Measurements from ENCODE around the gene DAD1. TPM values are rescaled to one million over a fixed set of nuclear protein-coding genes. Genes with fewer than 3 reads are reported as not detected.
"Not testable (repeated sequence)": the region's sequence is repeated elsewhere in the genome, so short reads cannot be mapped to it uniquely, and the experiment has no call there.

DAD1 gene
- total and polyA plus RNA-seq, 7 donors = 115 to 274 (median 160) TPM

DNA sequence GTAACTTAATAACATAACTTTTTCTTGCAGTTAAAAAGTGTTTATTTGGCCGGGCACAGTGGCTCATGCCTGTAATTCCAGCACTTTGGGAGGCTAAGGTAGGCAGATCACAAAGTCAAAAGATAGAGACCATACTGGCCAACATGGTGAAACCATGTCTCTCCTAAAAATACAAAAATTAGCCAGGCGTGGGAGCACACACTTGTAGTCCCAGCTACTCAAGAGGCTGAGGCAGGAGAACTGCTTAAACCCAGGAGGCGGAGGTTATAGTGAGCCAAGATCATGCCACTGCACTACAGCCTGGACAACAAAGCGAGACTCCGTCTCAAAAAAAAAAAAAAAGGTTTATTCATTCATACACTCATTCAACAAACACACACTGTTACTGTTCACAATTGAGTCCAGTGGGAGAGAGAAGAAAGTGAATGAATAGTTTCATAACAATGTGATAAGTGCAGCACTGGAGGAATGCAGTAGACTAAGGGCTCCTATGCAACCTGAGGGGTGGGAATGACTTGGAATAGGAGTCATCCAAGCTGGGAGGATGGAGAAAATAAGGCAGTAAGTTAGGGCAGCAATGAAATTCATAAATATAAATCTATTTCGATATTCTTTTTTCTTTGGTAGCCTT is 19.8 kb downstream of the DAD1 start:
- Histone ChIP-seq H3K27me3 (no peaks in the 10 kb centered on the region), H3K27ac (peak overlapping the region in 1 of 4 donors; percentile 5), H3K4me1 (peaks cover 0 to 43% (median 22%) of the 10 kb centered on the region in 4 donors), H3K4me3 (no peak overlapping the region), H3K9me3 (no peaks in the 10 kb centered on the region), H3K36me3 (peaks cover 0 to 33% (median 8%) of the 10 kb centered on the region in 4 donors)
- 70 to 84% methylated on average over 6 of the region's 6 CpGs for WGBS, 2 donors
- TF ChIP-seq POLR2A (IDR thresholded peaks at IDR 0.05) (no peak), POLR2AphosphoS5 (IDR thresholded peaks at IDR 0.05) (no peak), EP300 (IDR thresholded peaks at IDR 0.05) (no peak)
- TF ChIP-seq, protein P1, sequence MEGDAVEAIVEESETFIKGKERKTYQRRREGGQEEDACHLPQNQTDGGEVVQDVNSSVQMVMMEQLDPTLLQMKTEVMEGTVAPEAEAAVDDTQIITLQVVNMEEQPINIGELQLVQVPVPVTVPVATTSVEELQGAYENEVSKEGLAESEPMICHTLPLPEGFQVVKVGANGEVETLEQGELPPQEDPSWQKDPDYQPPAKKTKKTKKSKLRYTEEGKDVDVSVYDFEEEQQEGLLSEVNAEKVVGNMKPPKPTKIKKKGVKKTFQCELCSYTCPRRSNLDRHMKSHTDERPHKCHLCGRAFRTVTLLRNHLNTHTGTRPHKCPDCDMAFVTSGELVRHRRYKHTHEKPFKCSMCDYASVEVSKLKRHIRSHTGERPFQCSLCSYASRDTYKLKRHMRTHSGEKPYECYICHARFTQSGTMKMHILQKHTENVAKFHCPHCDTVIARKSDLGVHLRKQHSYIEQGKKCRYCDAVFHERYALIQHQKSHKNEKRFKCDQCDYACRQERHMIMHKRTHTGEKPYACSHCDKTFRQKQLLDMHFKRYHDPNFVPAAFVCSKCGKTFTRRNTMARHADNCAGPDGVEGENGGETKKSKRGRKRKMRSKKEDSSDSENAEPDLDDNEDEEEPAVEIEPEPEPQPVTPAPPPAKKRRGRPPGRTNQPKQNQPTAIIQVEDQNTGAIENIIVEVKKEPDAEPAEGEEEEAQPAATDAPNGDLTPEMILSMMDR (IDR thresholded peaks at IDR 0.05) = no peak
- intact Hi-C loops (cut with DNase I) = loop anchor here (5.0 to 10.0 kb wide), 2 partner anchors 198 to 416 kb away; partner anchors contain the start of genes AJUBA and OXA1L
- no peak for DNase-seq

DNA sequence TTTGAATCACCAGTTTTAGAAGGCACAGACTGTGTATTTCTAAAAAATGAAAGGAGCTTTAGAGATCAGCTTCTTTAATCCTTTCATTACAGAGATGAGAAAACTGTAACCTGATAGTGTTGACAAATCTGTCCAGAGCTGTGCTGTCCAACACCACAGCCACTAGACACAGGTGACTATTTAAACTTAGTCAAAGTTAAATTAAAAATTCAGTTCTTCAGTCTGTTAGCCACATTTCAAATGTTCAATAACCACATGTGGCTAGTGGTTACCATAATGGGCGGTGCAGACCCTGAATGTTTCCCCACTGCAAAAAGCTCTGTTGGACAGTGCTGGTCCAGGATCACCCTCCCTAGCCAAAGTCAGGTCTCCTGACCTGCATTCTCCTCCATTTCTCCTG is 21.6 kb downstream of the DAD1 start:
- Histone ChIP-seq H3K9me3 (no peaks in the 10 kb centered on the region), H3K27me3 (no peaks in the 10 kb centered on the region), H3K4me3 (no peak overlapping the region), H3K27ac (no peak overlapping the region), H3K4me1 (peaks cover 0 to 45% (median 32%) of the 10 kb centered on the region in 4 donors), H3K36me3 (peaks cover 0 to 17% (median 0%) of the 10 kb centered on the region in 4 donors)
- TF ChIP-seq POLR2AphosphoS5 (IDR thresholded peaks at IDR 0.05) (no peak), EP300 (IDR thresholded peaks at IDR 0.05) (no peak), POLR2A (IDR thresholded peaks at IDR 0.05) (no peak)
- TF ChIP-seq, protein P1 (IDR thresholded peaks at IDR 0.05) = no peak
- intact Hi-C loops (cut with DNase I) = loop anchor here (5.0 to 10.0 kb wide), 2 partner anchors 200 to 417 kb away; partner anchors contain the start of genes AJUBA and OXA1L
- no peak for DNase-seq
- 73 to 91% methylated on average over 1 of the region's 1 CpG for WGBS, 2 donors

DNA sequence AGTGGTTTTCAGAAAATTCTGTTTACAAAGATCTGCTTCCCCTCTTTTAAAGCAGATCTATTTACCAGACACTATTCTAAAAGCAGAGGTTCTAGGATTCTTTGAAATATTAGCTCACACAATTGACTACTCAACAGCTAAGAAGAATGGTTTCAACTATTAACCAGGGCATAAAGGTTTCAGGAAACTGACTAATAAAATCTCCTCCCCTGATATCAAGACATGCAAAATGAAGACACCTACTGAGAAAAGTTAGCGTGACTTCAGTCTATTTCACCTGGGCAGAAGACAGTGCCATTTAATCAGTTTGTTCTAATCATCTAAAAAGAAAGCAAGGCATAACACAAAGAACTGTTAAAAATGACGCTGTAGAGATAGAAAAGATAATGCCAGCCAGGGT is 22.2 kb downstream of the DAD1 start:
- Histone ChIP-seq H3K27me3 (no peaks in the 10 kb centered on the region), H3K4me3 (no peak overlapping the region), H3K36me3 (peaks cover 0 to 13% (median 0%) of the 10 kb centered on the region in 4 donors), H3K27ac (no peak overlapping the region), H3K4me1 (peaks cover 0 to 45% (median 32%) of the 10 kb centered on the region in 4 donors), H3K9me3 (no peaks in the 10 kb centered on the region)
- TF ChIP-seq, protein P1 (IDR thresholded peaks at IDR 0.05) = no peak
- TF ChIP-seq POLR2A (IDR thresholded peaks at IDR 0.05) (no peak), EP300 (IDR thresholded peaks at IDR 0.05) (no peak), POLR2AphosphoS5 (IDR thresholded peaks at IDR 0.05) (no peak)
- intact Hi-C loops (cut with DNase I) = loop anchor here (5.0 to 10.0 kb wide), 2 partner anchors 200 to 418 kb away; partner anchors contain the start of genes AJUBA and OXA1L
- DNase-seq = no peak
- WGBS, 2 donors = 65 to 82% methylated on average over 2 of the region's 2 CpGs

DNA sequence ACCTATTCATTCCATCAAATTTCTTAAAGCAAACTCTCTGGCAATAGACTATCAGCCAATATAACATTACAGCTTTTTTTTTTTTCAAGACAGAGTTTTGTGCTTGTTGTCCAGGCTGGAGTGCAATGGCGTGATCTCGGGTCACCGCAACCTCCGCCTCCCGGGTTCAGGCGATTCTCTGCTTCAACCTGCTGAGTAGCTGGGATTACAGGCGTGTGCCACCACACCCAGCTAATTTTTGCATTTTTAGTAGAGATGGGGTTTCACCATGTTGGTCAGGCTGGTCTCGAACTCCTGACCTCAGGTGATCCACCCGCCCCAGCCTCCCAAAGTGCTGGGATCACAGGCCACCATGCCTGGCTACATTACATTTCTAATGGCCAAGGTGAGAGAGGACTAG is 22.8 kb downstream of the DAD1 start:
- DNase-seq, H3K4me3 ChIP-seq, H3K9me3 ChIP-seq, H3K36me3 ChIP-seq, H3K27me3 ChIP-seq, H3K27ac ChIP-seq: not testable (repeated sequence)
- intact Hi-C loops (cut with DNase I) = loop anchor here (5.0 to 10.0 kb wide), 2 partner anchors 201 to 419 kb away; partner anchors contain the start of genes AJUBA and OXA1L
- H3K4me1 ChIP-seq = peaks cover 0 to 47% (median 32%) of the 10 kb centered on the region in 4 donors
- WGBS, 2 donors = 79 to 85% methylated on average over 9 of the region's 9 CpGs

DNA sequence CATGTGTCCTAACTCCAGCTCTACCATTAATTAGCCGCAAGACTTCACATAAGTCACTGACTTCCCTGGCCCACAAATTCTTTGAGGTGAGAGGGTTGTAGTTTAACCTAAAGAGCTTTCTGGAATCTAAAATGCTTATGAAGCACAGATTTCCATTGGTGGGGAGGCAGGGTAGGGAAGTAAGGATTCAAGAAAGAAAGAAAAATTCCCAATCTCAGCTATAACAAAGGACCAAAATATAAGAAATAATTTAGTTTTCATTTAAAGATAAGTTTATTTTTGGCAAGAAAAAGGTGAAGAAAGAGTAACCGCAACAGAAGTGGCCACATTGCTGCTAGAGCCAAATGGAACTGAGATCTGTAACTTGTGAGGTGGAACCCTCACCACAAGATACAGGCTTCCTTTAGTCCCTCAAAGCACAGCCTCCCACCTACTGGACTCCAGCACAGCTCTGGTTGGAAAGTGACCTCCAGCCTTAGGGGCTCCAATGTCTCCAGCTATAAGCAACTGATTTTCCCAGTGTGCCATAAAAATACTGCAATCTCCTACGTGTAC is 23.6 kb downstream of the DAD1 start:
- 69 to 77% methylated on average over 3 of the region's 3 CpGs for WGBS, 2 donors
- no peak for TF ChIP-seq POLR2A (IDR thresholded peaks at IDR 0.05)
- TF ChIP-seq, protein P1 (IDR thresholded peaks at IDR 0.05) = no peak
- TF ChIP-seq EP300 (IDR thresholded peaks at IDR 0.05) = no peak
- TF ChIP-seq POLR2AphosphoS5 (IDR thresholded peaks at IDR 0.05) = no peak
- intact Hi-C loops (cut with DNase I) = loop anchor here (5.0 to 10.0 kb wide), 2 partner anchors 202 to 419 kb away; partner anchors contain the start of genes AJUBA and OXA1L
- no peaks in the 10 kb centered on the region for H3K9me3 ChIP-seq
- H3K4me3 ChIP-seq = no peak overlapping the region
- H3K27me3 ChIP-seq = no peaks in the 10 kb centered on the region
- H3K36me3 ChIP-seq = peaks cover 0 to 5% (median 0%) of the 10 kb centered on the region in 4 donors
- no peak for DNase-seq
- H3K4me1 ChIP-seq = peaks cover 0 to 43% (median 26%) of the 10 kb centered on the region in 4 donors
- H3K27ac ChIP-seq = peak overlapping the region in 3 of 4 donors; percentile 54 to 71 (median 66)

Data from sigmoid colon (tissue), 7 donors.